Neuronal stem cell (in vitro differentiated cells): Measurements from ENCODE around the gene TPTE2.
"Not testable (repeated sequence)": the region's sequence is repeated elsewhere in the genome, so short reads cannot be mapped to it uniquely, and the experiment has no call there.

Source experiments
- DNase-seq: peaks from one replicate; pipeline ENCODE4 v3.0.0-alpha.2; 2013; ENCODE audit warnings: low spot score
- H2AFZ ChIP-seq: one replicate; pipeline ENCODE4 v1.6.1; 2013; ENCODE audit warnings: mild to moderate bottlenecking, low read length, inconsistent platforms
- H2AK5ac ChIP-seq: 2 replicates; pipeline ENCODE4 v1.6.1; 2013; ENCODE audit warnings: low read depth, mild to moderate bottlenecking, inconsistent platforms, low read length, moderate library complexity, mixed read lengths
- H2BK120ac ChIP-seq: 2 replicates; pipeline ENCODE4 v1.6.1; 2013; ENCODE audit warnings: low read depth, mild to moderate bottlenecking, inconsistent platforms, low read length, moderate library complexity, mixed read lengths
- H2BK12ac ChIP-seq: one replicate; pipeline ENCODE4 v1.6.1; 2013; ENCODE audit warnings: low read length, inconsistent platforms
- H2BK15ac ChIP-seq: 2 replicates; pipeline ENCODE4 v1.6.1; 2013; ENCODE audit warnings: mild to moderate bottlenecking, low read length, inconsistent platforms, mixed read lengths
- H2BK5ac ChIP-seq: one replicate; pipeline ENCODE4 v1.6.1; 2013; ENCODE audit warnings: inconsistent platforms, mild to moderate bottlenecking, low read length, moderate library complexity
- H3K14ac ChIP-seq: one replicate; pipeline ENCODE4 v1.6.1; 2013; ENCODE audit warnings: low read length, inconsistent platforms
- H3K18ac ChIP-seq: 2 replicates; pipeline ENCODE4 v1.6.1; 2013; ENCODE audit warnings: low read length, inconsistent platforms
- H3K23ac ChIP-seq: 2 replicates; pipeline ENCODE4 v1.6.1; 2013; ENCODE audit warnings: low read depth, mild to moderate bottlenecking, mixed read lengths, low read length, inconsistent platforms; ENCODE audit not compliant: poor library complexity
- H3K27ac ChIP-seq: replicated peaks from 3 replicates; pipeline ENCODE4 v1.5.1; 2013; ENCODE audit warnings: low read length, inconsistent platforms
- H3K27me3 ChIP-seq, 3 experiments: 2 replicates each; pipeline ENCODE4 v1.6.1; 2013; ENCODE audit warnings: low read length in 3 of 3, mild to moderate bottlenecking in 2 of 3, inconsistent platforms in 1 of 3, low read depth in 1 of 3, mixed read lengths in 1 of 3, moderate library complexity in 1 of 3; ENCODE audit not compliant: control insufficient read depth in 3 of 3, insufficient read depth in 3 of 3
- H3K36me3 ChIP-seq, 2 donors: replicated peaks in 1 of 2; 2 replicates each; pipeline ENCODE4 v1.6.1; 2013; ENCODE audit warnings: low read length in 2 of 2; ENCODE audit not compliant: control insufficient read depth in 2 of 2, insufficient read depth in 2 of 2
- H3K4ac ChIP-seq: 2 replicates; pipeline ENCODE4 v1.6.1; 2013; ENCODE audit warnings: inconsistent platforms, mild to moderate bottlenecking, low read length, moderate library complexity
- H3K4me1 ChIP-seq, 2 donors: 1 replicate in 1 of 2; 2 replicates in 1 of 2; pipeline ENCODE4 v1.6.1; 2013; ENCODE audit warnings: low read length in 2 of 2, low read depth in 1 of 2; ENCODE audit not compliant: control insufficient read depth in 2 of 2, insufficient read depth in 1 of 2
- H3K4me2 ChIP-seq: one replicate; pipeline ENCODE4 v1.6.1; 2013; ENCODE audit warnings: mild to moderate bottlenecking, low read length, inconsistent platforms; ENCODE audit not compliant: insufficient read depth, poor library complexity, severe bottlenecking
- H3K4me3 ChIP-seq, 2 donors: 2 replicates each; pipeline ENCODE4 v1.5.1; 2013; ENCODE audit warnings: low read length in 2 of 2, mild to moderate bottlenecking in 2 of 2, inconsistent platforms in 1 of 2, moderate library complexity in 1 of 2
- H3K79me1 ChIP-seq: one replicate; pipeline ENCODE4 v1.6.1; 2013; ENCODE audit warnings: low read depth, mild to moderate bottlenecking, inconsistent platforms, low read length, moderate library complexity
- H3K9ac ChIP-seq: one replicate; pipeline ENCODE4 v1.6.1; 2013; ENCODE audit warnings: mild to moderate bottlenecking, low read depth, low read length, inconsistent platforms; ENCODE audit not compliant: poor library complexity
- H3K9me3 ChIP-seq, 2 donors: replicated peaks in 1 of 2; 2 replicates each; pipeline versions ENCODE3 to v1.6.1; 2013; ENCODE audit warnings: low read length in 2 of 2, mild to moderate bottlenecking in 2 of 2, inconsistent platforms in 1 of 2, low read depth in 1 of 2, mixed read lengths in 1 of 2, moderate library complexity in 1 of 2; ENCODE audit not compliant: control insufficient read depth in 2 of 2, insufficient read depth in 1 of 2
- H4K8ac ChIP-seq: one replicate; pipeline ENCODE4 v1.6.1; 2013; ENCODE audit warnings: low read depth, mild to moderate bottlenecking, inconsistent platforms, low read length, moderate library complexity
- H4K91ac ChIP-seq: one replicate; pipeline ENCODE4 v1.6.1; 2013; ENCODE audit warnings: low read length, low read depth, mild to moderate bottlenecking, inconsistent platforms; ENCODE audit not compliant: poor library complexity
- WGBS, 2 donors: extraction: QIAGEN DNeasy Blood & Tissue Kit; methylation state at CpG; one replicate each; pipeline ENCODE4 v1.1.7; 2013; ENCODE audit warnings: missing lambda C conversion rate in 2 of 2, mixed read lengths in 1 of 2; ENCODE audit not compliant: insufficient read length in 2 of 2, insufficient replicate concordance in 1 of 2; ENCODE audit errors: extremely low coverage in 2 of 2; 5-methylcytosine and 5-hydroxymethylcytosine counted together

The TPTE2 gene

DNA sequence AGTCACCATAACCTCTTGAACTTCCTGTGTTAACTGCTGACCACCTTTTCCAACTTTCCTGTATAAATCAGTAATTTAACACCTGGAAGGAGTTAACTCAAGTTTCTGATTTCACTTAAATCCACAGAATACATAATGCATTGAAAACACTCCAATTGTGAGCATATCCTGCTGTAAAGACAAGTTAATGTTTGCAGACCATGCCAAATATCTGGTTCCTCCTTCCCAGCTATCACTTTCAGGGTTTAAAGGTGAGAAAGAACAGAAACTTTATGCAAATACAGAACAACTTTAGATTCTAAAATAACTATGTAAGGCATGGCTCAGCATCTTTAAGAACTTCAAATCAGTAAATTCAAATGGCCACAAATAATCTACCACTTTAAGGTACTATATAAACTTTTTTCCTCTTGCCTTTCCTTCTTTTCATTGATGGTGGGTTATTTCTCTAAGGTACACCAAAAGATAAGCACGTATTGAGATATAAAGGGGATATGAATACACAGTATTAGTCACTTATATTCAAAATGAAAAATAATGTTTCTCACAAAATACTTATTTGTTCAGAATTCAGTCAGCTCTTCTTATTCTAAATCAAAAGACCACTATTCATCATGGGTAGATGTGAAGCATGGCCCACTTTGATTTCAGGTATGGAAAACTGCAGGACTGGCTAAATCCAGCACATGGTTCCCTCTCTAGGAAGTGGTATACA, 6.6 kb upstream of the TPTE2 start:
- no peak for DNase-seq
- H2BK5ac ChIP-seq, result no peak overlapping the region
- no peak overlapping the region for H2BK15ac ChIP-seq
- no peak overlapping the region for H2AK5ac ChIP-seq
- WGBS, 2 donors, result no CpG with 5 or more reads among the region's 1 CpG
- H3K4me1 ChIP-seq, result no peaks in the 10 kb centered on the region
- H2AFZ ChIP-seq, result no peak overlapping the region
- peaks cover 0 to 12% of the 10 kb centered on the region in 2 donors for H3K9me3 ChIP-seq
- H4K91ac ChIP-seq, result no peak overlapping the region
- no peak overlapping the region for H3K4me2 ChIP-seq
- H3K9ac ChIP-seq, result no peak overlapping the region
- H4K8ac ChIP-seq, result no peak overlapping the region
- no peaks in the 10 kb centered on the region for H3K79me1 ChIP-seq
- no peak overlapping the region for H3K23ac ChIP-seq
- H3K4me3 ChIP-seq, result no peak overlapping the region
- H3K27me3 ChIP-seq, result no peaks in the 10 kb centered on the region
- H2BK120ac ChIP-seq, result no peak overlapping the region
- no peak overlapping the region for H2BK12ac ChIP-seq
- H3K14ac ChIP-seq, result no peak overlapping the region
- no peaks in the 10 kb centered on the region for H3K36me3 ChIP-seq
- H3K4ac ChIP-seq, result no peak overlapping the region
- H3K27ac ChIP-seq, result no peak overlapping the region
- H3K18ac ChIP-seq, result no peak overlapping the region

DNA sequence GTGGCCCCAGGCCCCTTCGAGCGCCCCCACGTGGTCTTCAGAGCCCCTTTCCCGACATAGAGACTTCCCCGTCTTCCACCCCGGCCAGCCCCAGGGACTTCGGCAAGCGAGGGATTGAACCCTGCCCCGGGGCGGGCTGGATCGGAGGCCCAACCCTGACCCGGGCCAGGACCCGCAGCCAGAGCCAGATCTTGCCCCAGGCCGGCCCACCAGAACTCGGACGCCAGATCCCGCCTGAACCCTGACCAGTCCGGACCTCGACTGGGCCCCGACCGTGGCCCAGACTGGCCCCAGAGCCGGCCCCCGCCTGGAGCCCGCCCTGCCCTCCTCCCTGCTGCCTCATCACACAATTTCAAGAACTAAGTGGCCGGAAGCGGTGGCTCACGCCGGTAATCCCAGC, 253 bp upstream of the TPTE2 start:
- H4K8ac ChIP-seq, result no peak overlapping the region
- no peak overlapping the region for H3K14ac ChIP-seq
- H2BK15ac ChIP-seq, result no peak overlapping the region
- H2AFZ ChIP-seq, result no peak overlapping the region
- no peak overlapping the region for H3K9ac ChIP-seq
- no peak overlapping the region for H3K4me2 ChIP-seq
- no CpG with 5 or more reads among the region's 28 CpGs for WGBS, 2 donors
- no peak overlapping the region for H3K4ac ChIP-seq
- H3K23ac ChIP-seq, result no peak overlapping the region
- H2AK5ac ChIP-seq, result no peak overlapping the region
- H3K4me3 ChIP-seq, result no peak overlapping the region
- H2BK120ac ChIP-seq, result no peak overlapping the region
- no peak overlapping the region for H4K91ac ChIP-seq
- H3K36me3 ChIP-seq, result no peaks in the 10 kb centered on the region
- H2BK12ac ChIP-seq, result no peak overlapping the region
- no peak overlapping the region for H3K27ac ChIP-seq
- DNase-seq, result no peak
- H3K79me1 ChIP-seq, result no peaks in the 10 kb centered on the region
- no peaks in the 10 kb centered on the region for H3K27me3 ChIP-seq
- H3K4me1 ChIP-seq, result no peaks in the 10 kb centered on the region
- H3K9me3 ChIP-seq, result peaks cover 0 to 2% of the 10 kb centered on the region in 2 donors
- H3K18ac ChIP-seq, result no peak overlapping the region
- no peak overlapping the region for H2BK5ac ChIP-seq

DNA sequence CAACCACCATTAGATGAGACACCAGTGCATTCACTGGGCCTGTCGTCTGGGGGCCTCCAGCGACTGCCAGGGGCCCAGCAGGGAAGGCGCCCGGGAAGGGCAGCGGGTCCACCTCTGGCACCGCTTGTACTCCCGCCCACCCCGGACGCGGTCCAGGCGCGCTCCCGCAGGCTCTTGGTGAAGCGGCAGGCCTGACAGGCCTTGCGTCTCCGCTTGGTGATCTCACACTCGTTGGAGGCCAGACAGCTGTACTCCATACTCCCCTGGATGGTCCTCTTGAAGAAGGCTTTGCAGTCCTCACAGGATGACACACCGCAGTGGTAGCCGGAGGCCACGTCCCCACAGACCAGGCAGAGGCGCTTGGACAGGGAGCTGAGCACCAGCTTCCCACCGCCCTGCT, 660 bp downstream of the TPTE2 start:
- H3K79me1 ChIP-seq, H2BK15ac ChIP-seq, H3K4me2 ChIP-seq, H3K14ac ChIP-seq, H2AK5ac ChIP-seq, H3K4ac ChIP-seq, DNase-seq, H3K4me3 ChIP-seq, H3K4me1 ChIP-seq, H4K8ac ChIP-seq, H2BK12ac ChIP-seq, H3K36me3 ChIP-seq, H2AFZ ChIP-seq, H2BK5ac ChIP-seq, H3K23ac ChIP-seq, H3K9me3 ChIP-seq, H3K9ac ChIP-seq, H3K27ac ChIP-seq, H3K18ac ChIP-seq, H3K27me3 ChIP-seq, H2BK120ac ChIP-seq, H4K91ac ChIP-seq: not testable (repeated sequence)
- WGBS, 2 donors, result no CpG with 5 or more reads among the region's 22 CpGs

DNA sequence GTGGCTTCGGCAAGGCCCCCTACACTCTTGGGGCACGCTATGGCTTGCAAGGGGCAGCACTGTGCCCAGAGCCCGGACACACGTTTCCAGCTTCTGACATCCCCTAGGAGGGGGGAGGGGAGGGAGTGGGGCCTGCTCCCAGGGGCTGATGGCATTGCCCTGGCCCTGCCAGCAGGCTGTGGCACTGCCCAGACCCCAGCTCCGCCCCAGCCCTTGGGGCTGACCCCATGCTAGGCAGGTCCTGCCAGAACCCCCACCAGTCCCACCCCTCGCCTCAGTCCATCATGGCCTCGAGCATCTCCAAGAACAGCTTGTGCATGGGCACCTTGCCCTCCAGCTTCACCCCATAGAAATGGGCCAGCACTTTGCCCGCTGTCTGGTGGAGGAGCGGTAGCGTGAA, 1.6 kb downstream of the TPTE2 start:
- H2AK5ac ChIP-seq, H3K18ac ChIP-seq: not testable (repeated sequence)
- no CpG with 5 or more reads among the region's 10 CpGs for WGBS, 2 donors

More for the DNA sequence above, 1.6 kb downstream of the TPTE2 start:
- H3K23ac ChIP-seq, H3K9me3 ChIP-seq, H3K4me2 ChIP-seq, H2AFZ ChIP-seq, H4K91ac ChIP-seq, H3K79me1 ChIP-seq, H2BK120ac ChIP-seq, H2BK15ac ChIP-seq, H3K36me3 ChIP-seq, H3K27ac ChIP-seq, H3K4ac ChIP-seq, DNase-seq, H3K9ac ChIP-seq, H4K8ac ChIP-seq, H3K4me1 ChIP-seq, H3K14ac ChIP-seq, H3K4me3 ChIP-seq, H3K27me3 ChIP-seq, H2BK5ac ChIP-seq, H2BK12ac ChIP-seq: not testable (repeated sequence)
